GM19467 (cell line): ENCODE results near the gene HMCN2.

Source experiments
- ATAC-seq: cut with Tn5 transposase; IDR thresholded peaks from one replicate; pipeline ENCODE4 v1.9.1; 2021; ENCODE audit warnings: mild to moderate bottlenecking, moderate library complexity; ENCODE audit not compliant: unreplicated experiment

Gene HMCN2

DNA sequence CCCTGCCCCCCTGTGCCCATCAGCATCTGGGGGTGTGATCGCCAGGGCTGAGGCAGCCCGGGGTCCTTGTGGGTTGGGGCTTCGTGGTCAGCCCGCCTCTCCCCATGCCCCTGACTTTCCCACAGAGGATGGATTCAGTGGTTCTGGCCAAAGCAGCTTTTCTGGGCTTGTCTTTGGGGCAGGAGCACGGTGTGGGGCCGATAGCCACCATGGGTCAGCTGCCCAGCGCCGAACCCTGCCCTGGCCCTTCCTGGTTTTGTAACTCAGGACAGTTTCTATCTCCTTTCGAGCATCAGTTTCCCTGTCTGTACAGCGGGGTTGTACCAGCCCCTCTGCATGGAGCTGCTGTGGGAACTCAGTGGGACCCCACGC lies 77.1 kb downstream of the HMCN2 start:
- ATAC-seq: no peak

DNA sequence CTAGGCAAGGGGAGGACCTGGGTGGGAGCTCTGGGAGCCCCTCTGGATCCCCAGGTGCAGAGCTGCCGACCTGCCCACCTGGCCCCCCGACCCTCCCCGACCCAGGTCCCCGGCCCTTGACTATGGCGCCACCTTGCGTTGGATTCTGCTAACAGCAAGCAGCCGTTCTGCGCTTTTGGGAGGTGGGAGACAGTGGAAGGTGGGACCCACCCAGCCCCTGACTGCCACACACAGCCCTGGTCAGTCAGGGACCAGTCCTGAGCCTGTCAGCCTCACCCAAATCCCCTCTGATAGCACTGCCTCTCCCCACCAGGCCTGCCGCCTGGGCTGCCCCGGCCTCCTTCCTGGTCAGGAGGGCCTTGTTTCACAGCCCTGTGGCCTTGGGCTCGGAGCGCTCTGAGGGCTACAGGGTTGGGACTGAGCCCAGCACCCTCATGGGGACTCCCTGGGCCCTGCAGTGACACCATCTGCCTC lies 77.9 kb downstream of the HMCN2 start:
- ATAC-seq: no peak

DNA sequence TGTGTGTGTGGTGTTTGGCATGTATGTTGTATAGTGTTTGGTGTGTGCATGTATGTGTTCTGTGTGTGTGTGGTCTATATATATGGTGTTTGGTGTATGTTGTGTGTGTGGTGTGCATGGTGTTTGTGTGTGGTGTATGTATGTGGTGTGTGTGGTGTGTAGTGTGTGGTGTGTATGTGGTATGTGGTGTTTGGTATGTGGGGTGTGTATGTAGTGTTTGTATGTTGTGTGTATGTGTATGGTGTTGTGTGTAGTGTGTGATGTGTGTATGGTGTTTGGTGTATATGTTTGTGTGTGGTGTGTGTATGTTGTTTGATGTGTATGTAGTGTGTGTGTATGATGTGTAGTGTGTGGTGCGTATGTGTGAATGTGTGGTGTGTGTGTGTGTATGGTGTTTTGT lies 78.8 kb downstream of the HMCN2 start:
- ATAC-seq: no peak

- ATAC-seq: no peak
These were observed 79.7 kb downstream of the HMCN2 start for GRCh38 chr9:130345009-130345896.

GRCh38 chr9:130345897-130346385 lies 80.4 kb downstream of the HMCN2 start:
- no peak for ATAC-seq

DNA sequence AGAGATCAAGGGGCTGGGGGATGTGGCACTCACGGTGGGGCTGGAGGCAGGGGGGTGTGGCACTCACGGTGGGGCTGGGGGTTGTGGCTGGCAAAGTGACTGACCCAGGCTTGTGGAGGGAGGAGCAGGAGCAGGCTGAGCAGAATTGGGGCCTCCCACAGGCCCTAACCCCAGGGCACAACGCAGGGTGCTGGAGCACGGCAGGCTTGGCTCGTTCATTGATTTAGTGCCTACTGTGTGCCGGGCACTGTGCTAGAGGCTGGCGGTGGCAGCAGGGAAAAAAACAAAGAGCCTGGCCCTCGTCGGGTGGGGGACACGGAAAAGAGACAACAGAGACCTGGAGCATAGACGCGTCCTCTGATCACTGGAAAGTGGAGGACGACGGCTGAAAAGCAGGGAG lies 80.9 kb downstream of the HMCN2 start:
- ATAC-seq: no peak

DNA sequence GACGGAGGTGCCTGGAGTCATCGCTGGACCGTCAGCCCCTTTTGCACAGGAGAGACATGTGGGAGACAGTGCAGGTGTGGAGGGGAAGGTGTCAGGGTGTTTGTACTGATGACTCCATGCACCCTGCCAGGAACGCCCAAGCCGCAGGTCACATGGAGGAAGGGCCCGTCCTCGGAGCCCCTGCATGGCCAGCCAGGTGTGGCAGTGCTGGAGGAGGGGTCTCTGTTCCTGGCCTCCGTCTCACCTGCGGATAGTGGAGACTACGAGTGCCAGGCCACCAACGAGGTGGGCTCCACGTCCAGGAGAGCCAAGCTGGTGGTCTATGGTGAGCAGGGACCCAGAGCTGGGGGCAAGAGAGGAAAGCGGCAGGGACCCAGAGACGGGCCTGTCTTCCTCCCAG lies 81.5 kb downstream of the HMCN2 start:
- no peak for ATAC-seq

GRCh38 chr9:130347931-130348330 lies 82.4 kb downstream of the HMCN2 start:
- no peak for ATAC-seq

DNA sequence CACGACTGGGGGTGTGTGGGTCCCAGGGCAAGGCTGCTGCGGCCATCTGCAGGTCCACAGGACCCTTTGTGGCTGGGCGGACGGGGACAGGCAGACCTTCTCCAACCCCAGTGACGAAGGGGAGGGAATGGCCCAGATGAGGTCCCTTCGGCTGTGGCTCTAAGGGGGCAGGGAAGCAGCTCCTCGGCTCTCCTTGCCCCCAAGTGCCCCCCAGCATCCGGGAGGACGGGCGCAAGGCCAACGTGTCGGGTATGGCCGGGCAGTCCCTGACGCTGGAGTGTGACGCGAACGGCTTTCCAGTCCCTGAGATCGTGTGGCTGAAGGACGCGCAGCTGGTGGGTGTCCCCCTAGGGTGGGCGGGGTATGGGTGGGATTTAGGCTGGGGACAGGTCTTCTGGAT lies 82.8 kb downstream of the HMCN2 start:
- no peak for ATAC-seq

DNA sequence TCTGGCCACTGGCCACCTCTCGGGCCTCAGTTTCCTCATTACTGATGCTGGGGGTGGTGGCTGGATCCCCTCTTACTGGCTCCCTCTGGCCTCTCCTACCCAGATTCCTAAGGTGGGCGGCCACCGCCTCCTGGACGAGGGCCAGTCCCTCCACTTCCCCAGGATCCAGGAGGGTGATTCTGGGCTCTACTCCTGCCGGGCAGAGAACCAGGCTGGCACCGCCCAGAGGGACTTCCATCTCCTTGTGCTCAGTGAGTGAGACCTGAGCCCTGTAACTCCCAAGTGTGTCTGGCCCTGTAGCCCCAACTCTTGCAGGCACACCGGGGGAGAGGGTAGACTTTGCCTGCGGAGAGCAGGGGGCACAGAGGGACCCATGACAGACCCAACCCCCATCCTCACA lies 83.3 kb downstream of the HMCN2 start:
- ATAC-seq: no peak

DNA sequence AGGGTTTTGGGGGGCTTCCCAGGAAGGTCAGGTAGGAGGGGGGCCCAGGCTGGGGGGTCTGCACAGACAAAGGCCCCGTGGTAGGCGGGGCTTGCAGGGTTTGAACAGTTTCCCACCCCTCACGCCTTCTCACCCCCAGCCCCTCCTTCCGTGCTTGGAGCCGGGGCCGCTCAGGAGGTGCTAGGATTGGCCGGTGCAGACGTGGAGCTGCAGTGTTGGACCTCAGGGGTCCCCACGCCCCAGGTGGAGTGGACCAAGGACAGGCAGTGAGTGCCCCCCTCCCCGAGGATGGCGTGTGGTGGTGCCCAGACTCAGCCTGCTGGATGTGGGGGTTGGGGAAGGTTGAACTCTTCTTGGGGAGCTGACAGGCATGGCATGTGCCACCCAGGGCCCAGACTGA lies 83.8 kb downstream of the HMCN2 start:
- ATAC-seq: no peak

- ATAC-seq: no peak
These were observed 85.8 kb downstream of the HMCN2 start for GRCh38 chr9:130351343-130351742.

GRCh38 chr9:130352081-130352480 lies 86.5 kb downstream of the HMCN2 start:
- ATAC-seq: no peak

DNA sequence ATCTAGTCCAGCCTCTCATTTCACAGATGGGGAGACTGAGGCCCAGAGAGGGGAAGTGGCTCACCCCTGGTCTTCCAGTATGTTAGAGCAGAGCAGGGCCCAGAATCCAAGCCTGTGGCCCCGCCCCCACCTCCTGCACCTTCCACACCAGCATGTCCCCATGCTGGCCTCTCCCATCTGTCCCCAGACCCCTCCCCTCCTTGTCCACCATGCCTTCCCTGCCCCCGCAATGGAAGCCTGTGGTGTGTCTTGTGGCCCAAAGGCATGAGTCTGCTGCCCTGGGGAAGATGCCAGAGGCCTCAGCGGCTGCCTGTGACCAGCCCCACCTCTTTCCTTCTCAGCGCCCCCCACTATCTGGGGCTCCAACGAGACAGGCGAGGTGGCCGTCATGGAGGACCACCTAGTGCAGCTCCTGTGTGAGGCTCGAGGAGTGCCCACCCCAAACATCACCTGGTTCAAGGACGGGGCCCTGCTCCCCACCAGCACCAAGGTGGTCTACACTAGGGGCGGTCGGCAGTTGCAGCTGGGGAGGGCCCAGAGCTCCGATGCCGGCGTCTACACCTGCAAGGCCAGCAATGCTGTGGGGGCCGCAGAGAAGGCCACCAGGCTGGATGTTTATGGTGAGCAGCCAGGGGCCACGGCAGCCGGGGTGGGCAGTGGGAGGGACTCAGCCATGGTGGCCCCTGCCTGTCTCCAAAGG lies 87.2 kb downstream of the HMCN2 start:
- ATAC-seq: no peak

DNA sequence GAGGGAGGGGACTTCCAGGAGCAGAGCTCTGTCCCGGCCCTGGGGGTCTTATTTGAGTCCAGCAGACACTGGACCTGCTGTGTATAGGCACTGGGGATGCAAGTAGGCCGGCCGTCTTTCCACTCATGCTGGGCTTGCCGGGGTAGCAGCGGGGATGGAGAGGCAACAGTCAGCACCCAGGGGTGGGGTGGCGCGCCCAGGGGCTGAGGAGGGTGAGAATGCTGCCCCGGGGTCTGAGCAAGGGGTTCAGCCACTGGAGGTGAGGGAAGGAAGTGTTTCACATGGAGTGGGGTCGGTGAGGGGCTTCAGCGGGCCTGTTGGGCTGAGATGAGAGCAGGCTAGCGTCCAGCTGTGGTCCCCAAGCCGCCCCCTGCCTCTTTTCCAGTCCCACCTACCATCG lies 88.8 kb downstream of the HMCN2 start:
- no peak for ATAC-seq

GRCh38 chr9:130354806-130355205 lies 89.2 kb downstream of the HMCN2 start:
- no peak for ATAC-seq

DNA sequence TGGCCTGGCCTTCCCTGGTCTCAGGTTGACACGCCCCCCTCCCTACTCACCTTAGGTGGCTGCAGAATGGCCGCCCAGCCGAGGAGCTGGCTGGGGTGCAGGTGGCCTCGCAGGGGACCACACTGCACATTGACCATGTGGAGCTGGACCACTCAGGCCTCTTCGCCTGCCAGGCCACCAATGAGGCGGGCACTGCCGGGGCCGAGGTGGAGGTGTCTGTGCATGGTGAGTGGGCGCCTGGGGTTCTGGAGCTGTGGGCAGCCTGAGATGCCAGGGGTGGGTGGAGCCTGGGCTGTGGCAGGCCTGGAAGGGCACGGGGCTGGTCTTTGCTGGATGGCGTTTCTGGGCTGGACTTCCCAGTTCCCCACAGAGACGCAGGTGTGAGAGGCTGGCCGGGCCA lies 90.5 kb downstream of the HMCN2 start:
- no peak for ATAC-seq

GRCh38 chr9:130356877-130357584 lies 91.5 kb downstream of the HMCN2 start:
- no peak for ATAC-seq

- no peak for ATAC-seq
These were observed 93.4 kb downstream of the HMCN2 start for GRCh38 chr9:130358928-130359327.

GRCh38 chr9:130359819-130360218 lies 94.3 kb downstream of the HMCN2 start:
- no peak for ATAC-seq

GRCh38 chr9:130360672-130361071 lies 95.1 kb downstream of the HMCN2 start:
- no peak for ATAC-seq
